GM19328 (cell line): Measurements from ENCODE around the gene RIMS4.

Experiments
- ATAC-seq: cut with Tn5 transposase; IDR thresholded peaks from one replicate; pipeline ENCODE4 v1.9.1; 2021; ENCODE audit warnings: mild to moderate bottlenecking, moderate library complexity; ENCODE audit not compliant: unreplicated experiment

The RIMS4 gene

DNA sequence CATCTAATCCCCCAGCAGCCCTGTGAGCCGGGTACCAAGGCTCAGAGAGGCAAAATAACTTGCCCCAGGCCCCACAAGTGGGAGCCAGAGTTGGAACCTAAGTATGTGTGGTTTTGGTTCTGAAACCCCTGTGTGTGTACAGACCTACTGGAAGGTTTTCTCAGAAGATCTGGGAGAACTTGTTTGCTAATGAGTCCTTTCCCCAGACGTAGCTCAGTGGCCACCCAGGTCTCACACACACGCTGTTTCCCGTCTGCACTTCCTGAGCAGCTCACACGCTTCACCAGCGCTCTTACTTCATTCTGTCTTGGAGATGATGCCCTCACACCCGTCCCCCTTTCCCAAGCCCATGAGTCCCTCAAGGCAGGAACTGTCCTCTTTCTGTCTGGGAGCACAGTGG is 87.0 kb downstream of the RIMS4 start:
- no peak for ATAC-seq

DNA sequence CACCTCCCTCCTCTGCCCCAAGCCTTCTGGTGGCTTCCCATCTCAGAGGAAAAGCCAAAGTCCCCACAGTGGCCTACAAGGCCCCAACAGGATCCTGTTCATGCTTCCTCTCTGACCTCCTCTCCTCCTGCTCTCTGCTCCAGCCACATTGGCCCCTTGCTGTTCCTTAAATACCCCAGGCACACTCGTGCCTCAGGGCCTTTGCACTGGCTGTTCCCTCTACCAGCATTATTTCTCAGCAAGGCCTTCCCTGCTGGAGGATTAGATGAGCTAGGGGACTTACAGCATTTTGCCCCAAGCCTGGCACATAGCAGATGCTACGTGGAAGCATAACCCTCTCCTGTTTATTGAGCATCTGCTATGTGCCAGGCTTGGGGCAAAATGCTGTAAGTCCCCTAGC is 87.4 kb downstream of the RIMS4 start:
- ATAC-seq: no peak

DNA sequence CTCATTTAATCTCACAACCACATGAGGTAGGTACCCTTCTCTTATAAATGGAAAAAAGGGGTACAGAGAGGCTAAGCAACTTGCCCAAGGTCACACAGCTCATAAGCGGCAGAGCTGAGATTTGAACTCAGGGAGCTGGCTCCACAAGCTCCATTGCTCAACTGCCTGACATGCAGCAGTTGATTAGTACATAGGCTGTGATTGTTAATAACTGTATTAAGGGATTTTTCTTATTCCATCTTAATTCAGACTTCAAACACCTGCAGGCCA is 88.6 kb downstream of the RIMS4 start:
- ATAC-seq: no peak

DNA sequence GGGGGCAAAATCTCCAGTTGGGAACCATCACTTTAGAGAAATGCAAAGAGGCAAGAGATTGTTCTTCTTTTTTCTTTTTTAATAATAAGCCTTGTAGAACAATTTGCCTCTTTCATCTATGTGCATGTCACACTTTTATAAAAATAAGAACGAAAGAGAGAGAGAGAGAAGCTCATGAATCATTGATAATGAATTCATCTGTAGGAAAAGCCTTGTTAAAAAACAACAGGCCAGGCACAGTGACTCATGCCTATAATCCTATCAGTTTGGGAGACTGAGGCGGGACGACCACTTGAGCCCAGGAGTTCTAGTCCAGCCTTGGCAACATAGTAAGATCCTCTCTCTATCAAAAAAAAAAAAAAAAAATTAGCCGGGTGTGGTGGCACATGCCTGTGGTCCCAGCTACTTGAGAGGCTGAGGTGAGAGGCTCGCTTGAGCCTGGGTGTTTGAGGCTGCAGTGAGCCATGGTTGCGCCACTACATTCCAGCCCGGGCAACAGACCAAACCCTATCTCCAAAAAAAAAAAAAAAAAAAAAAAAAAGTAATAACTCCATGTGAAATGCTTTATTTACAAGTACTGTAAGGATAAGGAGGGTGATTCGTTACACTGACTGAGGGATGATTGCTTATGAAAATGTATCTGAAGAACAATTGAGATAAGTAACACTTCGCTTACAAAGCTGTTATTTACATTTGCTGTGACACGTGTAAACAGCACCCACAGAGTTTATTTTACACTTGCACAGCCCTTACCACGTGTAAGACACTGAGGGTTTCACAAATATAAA is 89.2 kb downstream of the RIMS4 start:
- no peak for ATAC-seq

DNA sequence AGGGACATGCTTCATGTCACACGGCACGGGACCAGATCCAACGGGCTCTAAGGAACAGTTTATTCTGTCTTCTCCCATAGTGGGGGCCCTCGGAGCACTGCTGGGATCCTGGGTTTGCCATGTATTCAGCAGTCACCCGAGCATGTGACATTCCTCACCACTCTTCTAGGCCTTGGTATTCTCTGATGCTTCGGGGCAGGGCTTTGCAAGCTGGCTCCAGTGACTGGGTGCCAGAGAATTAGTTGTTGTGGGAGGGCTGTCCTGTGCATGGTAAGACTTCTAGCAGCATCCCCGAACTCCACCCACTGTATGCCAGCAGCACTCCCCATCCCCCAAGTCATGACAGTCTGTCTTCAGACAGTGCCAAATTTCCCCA is 89.7 kb downstream of the RIMS4 start:
- no peak for ATAC-seq

DNA sequence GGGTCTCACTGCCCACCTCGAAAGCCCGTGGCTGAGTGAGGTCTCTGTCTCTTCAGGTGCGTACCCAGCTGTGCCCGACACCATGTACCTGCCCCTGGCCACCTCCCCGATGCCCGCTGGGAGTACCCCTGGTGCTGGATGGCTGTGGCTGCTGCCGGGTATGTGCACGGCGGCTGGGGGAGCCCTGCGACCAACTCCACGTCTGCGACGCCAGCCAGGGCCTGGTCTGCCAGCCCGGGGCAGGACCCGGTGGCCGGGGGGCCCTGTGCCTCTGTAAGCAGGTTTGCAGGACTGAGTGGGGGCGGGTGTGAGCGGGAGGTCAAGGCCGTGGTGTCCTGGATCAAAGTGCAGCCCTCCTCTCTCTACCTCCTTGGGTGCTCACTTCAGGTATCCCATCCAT is 90.5 kb downstream of the RIMS4 start:
- ATAC-seq: no peak

DNA sequence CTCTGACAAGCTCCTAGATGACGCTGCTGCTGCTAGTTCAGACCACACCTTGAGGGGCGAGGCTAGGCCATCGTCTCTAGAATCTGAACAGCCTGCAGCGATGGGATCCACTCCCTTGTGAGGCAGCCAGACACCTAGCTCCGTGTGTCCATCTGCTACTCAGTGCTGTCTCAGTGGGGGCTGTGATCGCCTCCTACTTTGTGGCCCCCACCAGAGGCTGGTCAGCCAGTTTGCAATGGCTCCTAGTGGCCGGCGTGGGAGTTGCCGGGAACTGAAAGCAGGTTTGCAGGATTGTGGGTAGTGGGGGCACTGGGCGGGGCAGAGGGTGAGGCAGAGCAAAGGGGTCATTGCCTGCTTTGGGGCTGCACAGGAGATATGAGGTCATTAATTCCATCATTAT is 92.4 kb downstream of the RIMS4 start:
- no peak for ATAC-seq

DNA sequence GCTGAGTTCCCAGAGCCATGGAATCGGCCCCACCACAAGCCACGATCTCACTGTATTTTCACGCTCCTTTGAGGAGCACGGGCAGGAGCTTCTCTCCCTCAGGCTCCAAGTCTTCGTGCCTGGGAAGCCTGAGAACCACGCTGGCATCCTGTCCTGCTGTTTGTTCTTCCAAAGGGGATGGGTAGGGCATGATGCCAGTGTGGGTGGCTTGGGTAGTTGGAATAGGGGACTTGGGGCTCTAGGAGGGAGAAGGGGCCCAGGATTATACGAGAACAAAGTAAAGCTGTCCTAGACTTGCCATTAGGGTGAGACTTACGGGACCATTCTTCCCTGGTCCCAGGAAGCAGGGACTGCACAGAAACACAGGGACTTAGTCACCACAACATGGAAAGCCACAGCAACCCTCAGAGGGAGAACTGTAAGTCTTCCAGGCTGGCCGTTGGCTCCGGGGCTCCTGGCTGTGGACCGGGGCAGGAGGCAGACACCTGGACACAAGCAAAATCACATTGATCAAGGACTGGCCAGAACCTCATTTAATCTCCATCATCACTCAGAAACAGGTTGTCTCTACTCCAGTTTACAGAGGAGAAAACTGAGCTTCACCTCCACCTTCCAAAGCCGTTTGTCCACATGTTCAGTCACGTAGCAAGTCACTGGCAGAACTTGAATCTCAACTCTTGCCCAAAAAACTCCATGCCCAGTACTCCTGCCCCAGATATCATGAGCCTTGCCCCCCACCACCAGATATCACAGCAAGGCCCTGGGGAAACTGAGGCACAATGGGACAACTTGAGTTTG is 93.8 kb downstream of the RIMS4 start:
- no peak for ATAC-seq

DNA sequence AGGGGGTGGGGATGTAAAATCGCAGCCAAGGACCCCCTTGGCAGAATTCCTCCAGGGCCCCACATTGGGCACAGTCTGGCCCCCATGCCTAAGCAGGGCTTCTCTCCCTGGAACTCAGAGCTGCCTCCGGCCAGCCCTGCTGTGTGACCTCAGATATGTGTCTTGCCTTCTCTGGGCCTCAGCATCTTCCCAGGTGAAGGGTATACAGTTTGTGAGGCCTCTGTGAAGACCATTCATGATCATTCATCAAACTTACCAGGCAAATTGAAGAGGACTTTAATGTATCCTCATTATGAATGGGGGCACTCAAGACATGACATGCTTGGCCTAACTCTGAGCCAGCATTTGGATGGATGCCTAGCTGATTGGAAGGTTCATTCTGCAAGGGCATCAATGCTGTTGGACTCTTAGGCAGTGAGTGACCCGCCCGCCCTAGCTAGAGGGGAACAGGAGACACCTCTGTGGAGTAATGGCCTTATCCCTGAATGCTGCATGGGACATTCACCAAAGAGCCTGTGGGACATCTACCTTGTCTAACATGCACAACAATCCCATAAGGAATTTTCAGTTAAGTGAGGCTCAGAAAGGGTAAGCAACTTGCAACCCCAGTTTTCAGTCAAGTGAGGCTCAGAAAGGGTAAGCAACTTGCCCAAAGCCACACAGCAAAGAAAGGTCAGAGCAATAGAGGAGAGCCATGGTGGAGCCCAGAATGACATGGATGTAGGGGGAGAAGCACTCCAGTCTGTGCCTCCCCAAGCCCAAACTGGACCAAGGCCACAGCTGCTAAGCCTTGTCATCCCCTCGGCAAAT is 94.6 kb downstream of the RIMS4 start:
- ATAC-seq: no peak

DNA sequence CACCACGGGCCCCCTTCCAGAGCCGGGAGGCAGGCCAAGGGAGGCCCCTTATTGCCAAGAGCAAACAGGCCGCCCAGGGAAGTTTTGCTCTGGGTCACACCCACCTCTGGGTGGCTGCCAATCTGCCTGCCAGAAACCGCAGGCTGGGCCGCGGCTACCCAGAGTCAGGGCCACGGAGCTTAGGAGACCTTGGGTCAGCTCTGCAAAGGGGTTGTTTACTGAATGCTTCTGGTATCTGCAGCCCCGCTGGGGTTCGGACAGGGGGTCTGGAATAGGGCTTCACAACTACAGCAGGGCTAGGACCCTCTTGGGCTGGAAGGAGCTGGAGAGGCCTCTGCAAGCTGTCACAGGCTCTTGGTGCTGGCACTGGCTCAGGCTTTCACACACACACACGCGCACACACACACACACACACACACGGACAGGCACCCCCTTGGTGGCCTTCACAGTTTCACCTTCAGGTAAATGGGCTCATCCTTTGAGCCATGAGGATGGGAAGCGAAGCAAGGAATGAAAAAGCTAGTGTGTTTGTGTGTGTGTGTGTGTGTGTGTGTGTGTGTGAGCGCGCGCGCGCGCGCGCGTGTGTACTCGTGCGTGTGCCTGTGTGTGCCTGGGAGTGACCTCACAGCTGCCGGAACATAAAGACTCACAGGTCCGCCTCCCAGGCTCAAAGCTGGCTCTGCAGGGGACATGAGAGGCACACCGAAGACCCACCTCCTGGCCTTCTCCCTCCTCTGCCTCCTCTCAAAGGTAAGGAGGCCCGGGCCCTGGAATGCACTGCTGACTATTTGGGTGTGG is 95.4 kb downstream of the RIMS4 start, which contains the start of gene CCN5:
TSS of gene CCN5 (plus strand) at position 669 of the 798 bp plus-strand sequence. CDS start at position 691, 22 bp downstream.
- no peak for ATAC-seq

DNA sequence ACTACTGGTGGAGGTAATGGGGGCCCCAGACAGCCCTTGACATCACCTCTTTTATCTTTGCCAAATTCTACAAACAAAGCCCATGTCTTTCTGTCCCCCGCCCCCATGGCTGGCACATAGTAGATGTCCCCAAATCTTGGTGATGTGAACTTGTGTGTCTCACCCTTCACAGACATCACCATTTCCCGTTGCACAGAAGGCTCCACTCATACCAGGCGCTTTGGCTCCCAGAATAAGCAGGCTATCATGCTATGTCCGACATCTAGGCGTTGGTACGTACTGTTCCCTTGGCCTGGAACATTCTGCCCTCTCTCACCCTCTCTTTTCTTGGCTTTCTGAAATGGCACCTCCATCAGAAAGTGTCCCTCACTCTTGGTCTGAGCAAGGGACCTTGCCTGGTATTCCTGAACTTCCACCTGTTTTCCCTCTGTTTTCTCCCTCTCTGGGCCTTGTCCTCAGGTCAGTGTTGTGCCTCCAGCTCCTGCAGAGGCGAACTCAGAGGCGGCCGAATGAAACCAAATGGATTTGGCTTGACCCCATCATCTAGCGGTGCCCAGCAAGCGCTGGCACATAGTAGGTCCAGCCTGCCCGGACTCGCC is 96.1 kb downstream of the RIMS4 start:
- ATAC-seq: no peak

DNA sequence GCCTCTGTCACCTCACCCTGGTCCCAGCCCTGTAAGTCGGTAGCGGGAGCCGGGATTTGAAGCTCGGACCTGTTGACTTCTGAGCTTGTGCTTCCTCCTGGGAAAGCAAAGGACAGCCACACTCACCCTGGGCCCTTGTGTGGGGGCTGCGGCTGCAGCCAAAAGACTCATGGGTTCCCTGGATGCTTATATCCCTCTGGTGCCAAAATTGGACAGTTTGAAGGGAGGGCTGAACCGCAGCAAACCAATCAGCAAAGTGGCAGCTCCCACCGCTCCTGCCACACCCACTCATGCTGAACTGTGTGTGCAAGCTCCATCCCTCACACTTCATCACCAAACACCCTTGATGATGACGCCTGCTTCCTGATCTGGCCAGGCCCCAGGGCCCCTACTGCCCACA is 99.1 kb downstream of the RIMS4 start:
- no peak for ATAC-seq

DNA sequence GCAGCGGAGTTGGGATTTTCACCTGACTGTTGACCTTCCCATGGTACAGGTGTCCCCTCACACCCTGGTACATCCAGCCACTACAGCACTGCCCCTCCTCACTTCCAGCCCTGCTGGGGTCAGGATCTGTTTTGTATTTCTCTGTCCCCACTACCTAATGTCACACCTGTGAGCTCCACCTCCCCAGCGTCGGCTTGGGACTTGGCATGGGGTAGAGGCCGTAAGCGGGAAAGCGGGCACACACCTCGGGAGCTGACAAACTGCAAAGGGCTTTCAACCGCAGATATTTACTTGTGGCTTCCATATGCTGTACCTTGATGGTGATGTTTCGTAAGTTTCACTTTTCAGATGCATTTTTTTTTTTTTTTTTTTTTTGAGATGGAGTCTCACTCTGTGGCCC is 100.5 kb downstream of the RIMS4 start:
- no peak for ATAC-seq

DNA sequence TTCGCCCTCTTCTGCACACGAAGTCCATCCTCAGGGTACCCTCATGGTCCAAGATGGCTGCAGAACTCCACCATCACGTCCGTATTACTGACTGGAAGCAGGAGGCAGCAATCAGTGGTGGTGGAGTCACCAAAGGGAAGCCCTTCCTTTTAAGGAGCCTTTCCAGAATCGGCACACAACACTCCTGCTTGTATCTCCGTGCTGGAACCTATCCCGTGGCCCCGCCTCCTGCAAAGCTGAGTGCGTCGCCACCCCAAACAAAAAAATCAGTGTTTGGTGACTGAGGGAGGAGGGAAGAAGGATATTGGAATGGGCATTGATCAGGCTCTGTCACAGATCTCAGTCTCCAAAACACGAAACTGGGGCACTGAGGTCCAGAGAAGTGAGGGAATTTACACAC is 101.0 kb downstream of the RIMS4 start:
- ATAC-seq: no peak

DNA sequence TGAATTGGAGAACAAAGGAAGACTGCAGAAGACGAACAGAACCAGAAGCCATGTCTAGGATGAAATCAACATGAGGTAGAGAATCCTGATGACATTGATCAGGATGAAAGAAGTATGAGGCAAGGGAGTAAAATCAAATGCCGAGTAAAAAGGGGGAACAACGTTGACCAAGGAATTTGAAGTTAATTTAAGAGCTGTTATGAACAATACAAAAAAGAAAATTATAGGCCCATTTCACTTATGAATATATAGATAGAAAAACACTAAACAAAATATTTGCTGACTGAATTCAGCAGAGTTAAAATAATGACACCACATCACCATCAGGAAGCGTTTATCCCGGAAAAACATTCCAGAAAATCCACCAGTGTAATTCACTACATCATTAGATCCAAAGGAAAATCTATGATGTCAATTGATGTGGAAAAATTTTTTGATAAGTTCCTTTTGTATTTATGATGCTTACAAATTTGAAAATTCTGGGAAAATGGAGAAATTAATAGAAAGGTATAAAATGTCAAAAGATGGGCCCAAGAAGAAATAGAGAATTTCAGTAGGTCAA is 103.2 kb downstream of the RIMS4 start:
- no peak for ATAC-seq

DNA sequence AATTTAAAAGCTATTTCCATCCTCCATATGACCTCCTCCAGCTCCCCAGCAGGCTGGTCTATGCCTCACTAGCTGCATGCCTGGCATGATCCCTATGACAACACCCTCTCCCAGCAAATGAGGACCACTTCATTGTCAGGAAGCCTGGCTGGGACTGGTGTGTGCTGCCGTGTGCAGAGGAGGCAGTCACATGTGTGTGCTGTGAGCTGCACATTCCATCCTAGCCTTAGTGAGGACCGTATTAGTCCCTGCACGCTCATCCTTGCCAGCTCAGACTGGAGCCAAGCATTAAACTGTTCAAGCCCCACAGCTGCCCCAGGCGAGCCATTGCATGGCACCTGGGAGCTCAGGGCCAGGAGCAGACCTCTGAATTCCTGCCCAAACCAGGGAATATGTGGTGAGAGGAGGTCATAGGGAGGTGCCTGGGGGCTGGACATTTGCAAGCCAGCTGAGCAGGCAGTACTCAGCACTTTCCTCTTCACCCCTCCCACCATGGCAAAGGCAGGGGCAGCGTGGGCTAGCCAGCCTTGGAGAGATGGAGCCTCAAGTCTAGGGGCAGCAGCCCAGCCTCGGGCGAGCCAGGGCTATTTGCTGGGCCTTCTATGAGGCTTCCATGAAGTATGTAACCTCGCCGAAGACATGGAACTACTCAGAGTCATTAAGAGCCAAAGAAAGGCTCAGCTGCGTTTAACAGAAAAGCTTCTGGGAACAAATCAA is 103.9 kb downstream of the RIMS4 start:
- ATAC-seq: no peak

DNA sequence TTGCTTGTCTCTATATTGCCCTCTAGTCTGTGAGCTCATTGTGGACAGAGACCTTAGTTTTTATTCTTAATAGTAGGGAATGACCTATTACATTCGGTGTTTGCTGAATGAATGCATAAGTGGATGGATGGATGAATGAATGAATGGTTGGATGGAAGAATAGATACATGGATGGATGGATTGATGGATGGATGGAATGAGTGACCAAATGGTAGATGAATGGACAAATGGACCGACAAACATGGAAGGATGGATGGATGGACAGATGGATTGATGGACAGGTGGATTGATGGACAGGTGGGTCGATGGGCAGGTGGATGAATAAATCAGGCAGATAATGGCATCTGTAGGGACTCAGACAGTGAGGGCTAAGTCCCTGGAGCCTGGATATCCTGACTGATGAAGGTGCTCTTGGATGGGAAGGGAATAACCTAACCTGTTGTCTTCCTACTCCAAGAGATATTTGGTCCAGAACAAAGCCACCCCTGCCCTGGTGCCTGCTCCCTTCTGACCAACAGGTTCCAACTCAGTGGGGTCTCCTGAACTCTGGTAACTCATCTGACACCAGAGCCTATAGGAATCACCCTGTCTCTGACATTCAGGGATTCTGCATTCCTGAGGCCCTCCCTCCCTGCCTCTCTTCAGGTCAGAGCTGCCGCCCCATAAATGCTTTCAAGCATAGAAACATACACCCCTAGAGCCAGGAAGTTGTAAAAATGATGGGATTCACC is 104.8 kb downstream of the RIMS4 start:
- ATAC-seq: no peak

DNA sequence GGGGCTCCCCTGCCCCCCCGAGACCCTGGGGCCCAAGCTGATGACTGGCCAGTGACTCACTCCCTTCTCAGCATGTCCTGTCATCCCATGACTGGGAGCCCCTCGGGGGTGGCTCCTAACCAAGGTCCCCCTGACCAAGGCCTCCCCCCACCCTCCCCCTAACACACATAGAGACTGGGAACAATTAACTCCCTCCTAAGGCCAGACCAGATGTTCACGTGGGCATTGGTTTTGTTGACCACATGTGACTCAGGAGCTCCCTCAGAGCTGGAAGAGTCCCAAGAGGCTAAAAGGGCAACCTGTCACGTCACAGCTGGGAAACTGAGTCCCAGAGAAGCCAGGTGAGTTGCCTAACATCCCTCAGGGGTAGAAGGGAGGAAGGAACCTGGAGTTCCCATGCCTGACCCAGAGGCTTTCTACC is 105.8 kb downstream of the RIMS4 start:
- no peak for ATAC-seq

DNA sequence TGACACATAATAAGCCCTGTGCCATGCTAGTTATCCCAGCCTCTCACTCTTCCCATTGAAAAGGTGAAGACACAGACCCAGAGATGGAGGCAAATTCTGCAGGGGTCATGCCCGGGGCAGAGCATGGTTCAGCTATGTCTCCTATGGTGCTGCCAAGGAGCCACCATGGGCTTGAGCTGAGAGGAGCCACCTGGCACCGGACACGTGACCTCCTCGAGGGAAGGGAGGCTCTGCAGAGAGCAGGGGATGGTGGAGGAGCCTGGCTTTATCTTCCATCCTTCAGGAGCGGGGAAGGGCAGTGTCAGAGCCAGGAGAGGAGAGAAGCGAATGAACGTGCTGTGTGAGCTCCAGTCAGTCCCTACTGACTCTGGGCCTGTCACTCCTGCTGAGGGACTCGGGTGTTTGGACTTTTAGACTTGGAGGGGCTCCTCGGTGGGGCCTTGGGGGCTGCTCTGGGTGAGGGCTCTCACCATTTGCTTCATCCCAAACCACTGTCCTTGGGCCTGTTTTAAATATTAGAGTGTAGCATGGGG is 106.3 kb downstream of the RIMS4 start:
- ATAC-seq: no peak
